ENCODE data around the gene FAM9A. TPM values are rescaled to one million over a fixed set of nuclear protein-coding genes. Genes with fewer than 3 reads are reported as not detected.

The FAM9A gene
- total and polyA plus RNA-seq, 9 of the 15 experiments (the other 6 are each of a cell fraction or from before 2014, with no cell fraction given), result 0.07 TPM; not detected in 8

- TF ChIP-seq SMC3 (conservative IDR thresholded peaks at IDR 0.05; ENCODE audit: insufficient read depth, low read depth, low read length) (no peak), ATF7 (IDR thresholded peaks at IDR 0.05) (no peak), RFX5 (IDR thresholded peaks at IDR 0.05; ENCODE audit: low read depth, low read length) (no peak), ZNF780A (CRISPR knock-in tag; IDR thresholded peaks at IDR 0.05) (no peak), ELF4 (CRISPR knock-in tag; IDR thresholded peaks at IDR 0.05) (no peak), USF1 (CRISPR knock-in tag; IDR thresholded peaks at IDR 0.05) (no peak), E4F1 (CRISPR knock-in tag; IDR thresholded peaks at IDR 0.05; ENCODE audit: borderline replicate concordance) (no peak)
Observed at GRCh38 chrX:8844157-8844556, 43.0 kb upstream of the FAM9A start (continued).

- FAIRE-seq, result no peak
- Histone ChIP-seq H3K4me2 (ENCODE audit: insufficient read depth, low read length) (no peak overlapping the region), H3K27me3 (ENCODE audit: control insufficient read depth in 2 of 2, insufficient read depth in 2 of 2, low read length in 2 of 2) (no peaks in the 10 kb centered on the region; a peak in 1 of 5 replicates), H3K27ac (ENCODE audit: extremely low read depth, low read depth, low read length) (no peak overlapping the region), H3K9ac (ENCODE audit: insufficient read depth in 1 of 2, low read depth in 2 of 2, low read length in 2 of 2) (no peak overlapping the region), H3K4me3 (no peak overlapping the region), H3K4me1 (replicated peaks in 1 of 2; ENCODE audit: control insufficient read depth in 2 of 2, insufficient read depth in 2 of 2, low read length in 2 of 2) (no peaks in the 10 kb centered on the region), H2AFZ (ENCODE audit: low read depth, low read length) (no peak overlapping the region), H3K36me3 (ENCODE audit: control insufficient read depth, insufficient read depth, low read length) (no peaks in the 10 kb centered on the region), H4K20me1 (replicated peaks; ENCODE audit: control insufficient read depth, insufficient read depth, low read length) (no peaks in the 10 kb centered on the region), H3K9me1 (ENCODE audit: control insufficient read depth, insufficient read depth, low read length) (no peaks in the 10 kb centered on the region), H3K79me2 (ENCODE audit: control insufficient read depth, insufficient read depth, low read length) (no peaks in the 10 kb centered on the region), H3K9me3 (replicated peaks; ENCODE audit: control insufficient read depth, insufficient read depth, low read depth, low read length) (no peaks in the 10 kb centered on the region)
- in situ Hi-C loops (cut with MboI) (no loop called here), intact Hi-C loops (cut with micrococcal nuclease) (no loop called here)
- 0% methylated on average over 6 of the region's 6 CpGs for WGBS (ENCODE audit: insufficient coverage, low coverage, missing lambda C conversion rate)
- POLR2A ChIA-PET, result no interaction called here
- ATAC-seq, result no peak
- no peak for TF ChIP-seq ZNF263 (CRISPR knock-in tag; IDR thresholded peaks at IDR 0.05; ENCODE audit: borderline replicate concordance)
- TF ChIP-seq ZNF212 (CRISPR knock-in tag; IDR thresholded peaks at IDR 0.05), result no peak
- BruUV-seq (replicated peaks), result no TSS peak
- no peak for DNase-seq (ENCODE audit: extremely low read depth in 1 of 4, low spot score in 3 of 4)
- CTCF ChIA-PET (ENCODE audit: low intra/inter-chr PET ratio), result no interaction called here
Observed at GRCh38 chrX:8841911-8842310, 40.7 kb upstream of the FAM9A start.

Data from K562 (cell line).